NCI-H187 treated with DMSO at 0.1 percent for 48 hours (cell line): Measurements from ENCODE around the gene RHOBTB3.
"Not testable (repeated sequence)": the region's sequence is repeated elsewhere in the genome, so short reads cannot be mapped to it uniquely, and the experiment has no call there.

Source experiments
- DNase-seq: peaks from one replicate; lab custom pipeline; 2025; lab: John Stamatoyannopoulos, UW

Gene RHOBTB3

DNA sequence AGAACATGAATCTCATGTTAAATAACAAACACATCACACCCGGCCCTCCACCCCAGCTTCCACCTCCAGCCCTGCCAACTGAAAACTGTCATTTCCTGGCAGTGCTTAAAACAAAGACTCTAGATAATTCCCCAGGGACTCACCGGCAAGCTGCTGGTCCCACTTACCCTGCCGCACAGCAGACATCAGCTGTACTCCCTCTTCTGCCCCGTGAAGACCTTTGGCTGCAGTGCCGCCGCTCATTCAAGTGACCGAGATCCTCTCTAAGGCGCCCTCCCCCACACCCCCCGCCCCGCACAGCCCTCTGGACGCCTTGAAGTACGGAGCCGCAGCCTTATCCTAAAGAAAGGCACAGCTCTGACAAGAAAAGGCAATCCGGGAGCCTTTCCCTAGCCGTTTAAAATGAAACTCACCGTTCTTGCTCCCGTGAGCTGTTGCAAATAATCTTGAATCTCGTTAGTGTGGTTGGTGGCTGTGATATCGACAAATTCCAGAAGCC is 91.0 kb downstream of the RHOBTB3 start:
- DNase-seq: peak; percentile 52

DNA sequence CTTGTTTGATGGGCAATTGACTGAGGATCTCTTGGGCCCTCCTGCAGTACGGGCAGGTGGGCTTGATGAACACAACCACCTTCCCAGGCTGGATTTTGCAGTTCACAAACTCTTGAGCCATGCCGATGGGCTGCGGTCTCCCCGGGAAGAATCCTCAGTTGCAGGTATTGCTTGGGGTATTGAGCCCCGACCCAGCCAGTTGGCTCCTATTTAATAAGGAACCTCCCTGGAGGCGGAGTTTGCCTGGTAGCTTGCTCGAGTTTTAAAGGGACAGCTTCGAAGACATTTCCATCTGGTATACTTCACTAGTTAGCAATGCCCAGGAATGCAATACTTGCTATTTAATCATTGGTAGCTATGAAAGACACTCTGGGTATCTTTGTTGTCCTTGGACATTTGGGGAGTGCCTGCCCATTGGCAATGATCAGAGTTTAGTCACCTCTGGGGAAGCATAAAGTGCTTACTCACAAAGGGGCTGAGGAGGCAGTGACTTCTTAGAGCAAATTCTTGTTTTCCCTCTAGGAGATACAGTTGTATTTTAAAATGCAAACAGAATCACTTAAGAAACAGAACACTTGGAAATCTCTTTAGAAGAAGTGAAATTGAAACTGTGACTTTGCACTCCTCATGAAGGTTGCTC is 91.5 kb downstream of the RHOBTB3 start, which contains the start of gene GLRX:
GLRX (minus strand) TSS at position 185 of the 640 bp plus-strand sequence; CDS start at position 121, 64 bp downstream.
- no peak for DNase-seq

DNA sequence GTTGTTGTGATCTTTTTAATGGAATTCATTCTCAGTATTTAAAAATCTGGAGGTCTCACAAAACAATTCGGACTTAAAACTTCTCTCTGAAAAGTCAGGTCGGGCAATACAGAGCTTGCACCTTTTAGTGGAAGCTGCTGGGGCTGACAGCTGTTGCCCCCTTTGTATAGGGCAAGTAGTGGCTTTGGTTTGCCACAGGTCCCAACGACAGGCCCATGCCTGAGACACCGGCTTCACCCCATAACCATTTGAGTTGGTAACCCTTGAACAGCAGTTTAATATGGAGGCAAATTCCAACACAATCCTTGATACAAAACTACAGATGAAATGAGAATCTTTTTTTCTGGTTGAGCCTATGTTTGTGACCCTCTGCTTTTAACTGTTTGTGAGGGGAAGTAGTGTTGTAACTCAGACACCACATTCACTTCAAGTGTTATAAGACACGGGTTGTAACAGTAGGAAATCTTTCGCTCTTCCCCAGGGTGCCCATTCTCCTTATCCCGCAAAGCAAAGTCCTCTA is 92.1 kb downstream of the RHOBTB3 start:
- no peak for DNase-seq

DNA sequence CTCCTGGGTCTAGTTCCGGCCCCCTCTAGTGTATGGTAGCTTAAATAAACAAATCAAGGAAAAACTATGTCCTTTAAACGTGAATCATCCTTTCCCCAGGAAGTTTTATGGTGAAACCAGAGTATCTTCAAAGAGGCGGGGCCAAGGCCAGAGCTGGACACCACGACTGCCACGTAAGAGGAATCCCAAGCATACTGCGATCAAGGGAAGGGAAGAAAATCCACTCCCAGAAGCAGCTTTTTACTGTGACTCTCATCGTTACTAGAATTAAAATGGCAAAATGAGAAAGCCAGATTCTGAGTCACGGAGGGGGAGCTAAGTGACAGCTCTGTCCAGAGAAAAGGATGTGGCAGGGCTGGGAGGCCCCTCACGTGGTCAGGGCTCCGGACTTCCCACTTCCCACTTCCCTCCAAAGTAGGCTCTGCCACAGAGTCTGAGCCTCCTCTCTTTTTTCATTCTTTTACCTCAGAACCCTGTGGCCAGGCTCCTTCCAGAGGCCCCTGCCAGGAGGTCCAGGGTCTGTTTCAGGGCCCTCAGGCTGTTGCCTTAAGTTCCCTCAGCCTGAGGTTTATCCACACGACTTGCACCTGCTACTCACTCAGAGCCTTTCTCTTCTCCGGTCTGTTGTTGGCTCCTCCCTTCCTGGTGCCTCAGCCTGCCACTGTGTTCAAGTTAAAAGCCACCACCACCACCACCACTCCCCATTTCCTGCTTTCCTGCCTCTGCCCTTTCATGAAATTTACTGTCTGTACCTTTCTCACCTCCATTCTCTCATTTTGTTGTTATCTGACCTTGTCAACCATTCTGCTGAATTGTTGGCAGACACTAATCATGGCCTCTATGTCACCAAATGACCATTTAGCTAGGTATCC is 92.8 kb downstream of the RHOBTB3 start:
- no peak for DNase-seq

DNA sequence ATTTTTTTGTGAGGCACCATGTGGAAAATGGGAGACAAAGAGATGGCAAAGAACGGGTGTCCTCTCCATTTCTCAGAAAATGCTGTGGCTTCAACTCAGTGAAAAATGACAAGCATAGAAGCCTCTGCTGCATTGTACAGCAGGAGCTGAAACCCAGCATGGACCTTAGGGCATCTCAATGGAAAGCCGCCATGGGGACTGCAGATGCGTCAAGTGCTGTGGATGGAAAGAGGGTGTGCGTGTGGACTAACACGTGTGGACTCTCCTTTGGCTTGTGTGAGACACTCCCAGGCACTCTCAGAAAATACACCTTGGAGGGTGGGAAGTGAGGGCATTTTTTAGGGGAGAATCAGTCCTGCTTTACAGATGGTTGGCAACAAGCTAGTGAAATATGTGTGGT is 93.6 kb downstream of the RHOBTB3 start:
- DNase-seq: no peak

DNA sequence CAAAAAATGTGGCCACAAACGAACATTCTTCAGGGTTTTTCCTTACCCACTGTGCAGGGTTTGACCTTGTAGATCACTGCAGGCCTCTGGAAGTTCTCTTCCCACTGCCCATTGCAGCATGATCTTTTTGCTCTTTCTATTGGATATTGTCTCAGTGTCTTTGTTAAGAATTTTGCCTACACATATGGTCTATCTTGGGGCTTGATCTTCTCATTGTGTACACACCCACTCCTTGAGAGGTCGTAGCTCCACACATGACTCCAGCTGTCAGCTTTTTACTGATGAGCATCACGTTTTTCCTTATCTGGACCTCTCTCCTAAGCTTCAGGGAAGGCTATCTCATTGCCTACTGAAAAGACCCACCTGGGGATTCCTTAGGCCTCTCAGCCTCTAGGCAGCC is 94.4 kb downstream of the RHOBTB3 start:
- no peak for DNase-seq

DNA sequence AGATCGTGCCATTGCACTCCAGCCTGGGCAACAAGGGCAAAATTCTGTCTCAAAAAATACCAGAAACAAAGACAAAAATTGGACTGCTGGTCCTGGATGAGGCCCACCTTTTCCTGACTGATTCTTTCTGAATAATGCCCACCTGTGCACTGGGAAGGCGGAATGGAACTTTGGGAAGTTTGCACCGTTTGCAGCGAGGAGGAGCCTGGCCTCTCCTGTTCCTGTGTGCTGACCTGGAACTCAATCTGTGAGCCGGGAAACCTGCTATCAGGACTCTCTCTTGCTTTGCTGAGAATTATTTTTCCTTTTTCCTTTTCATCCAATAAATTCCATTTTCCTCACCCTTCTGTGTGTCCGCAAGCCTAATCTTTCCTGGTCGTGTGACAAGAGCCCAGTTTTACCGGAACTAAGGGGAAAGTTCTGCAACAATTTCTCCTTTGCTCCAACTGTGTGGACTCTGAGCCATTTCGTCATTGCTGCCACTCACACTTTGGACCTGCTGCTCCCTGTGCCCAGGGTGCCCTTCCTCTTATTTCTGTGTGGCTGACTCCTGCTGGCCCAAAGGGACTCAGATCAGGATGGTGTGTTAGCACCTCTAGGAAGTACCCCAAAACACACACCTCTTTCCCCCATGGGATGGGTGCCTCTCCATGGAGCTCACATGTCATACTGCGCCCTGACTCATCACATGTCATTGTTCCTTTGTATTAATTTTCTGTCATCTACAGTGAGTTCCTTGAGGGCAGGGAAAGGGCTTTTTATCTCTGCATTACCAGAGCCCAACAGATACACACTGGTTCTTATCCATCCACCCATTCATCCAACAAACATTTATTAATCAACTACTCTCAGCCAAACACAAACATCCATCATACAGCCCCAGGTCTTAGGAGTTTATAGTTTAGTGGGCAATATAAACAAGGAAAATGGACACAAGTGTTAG is 96.1 kb downstream of the RHOBTB3 start:
- no peak for DNase-seq

DNA sequence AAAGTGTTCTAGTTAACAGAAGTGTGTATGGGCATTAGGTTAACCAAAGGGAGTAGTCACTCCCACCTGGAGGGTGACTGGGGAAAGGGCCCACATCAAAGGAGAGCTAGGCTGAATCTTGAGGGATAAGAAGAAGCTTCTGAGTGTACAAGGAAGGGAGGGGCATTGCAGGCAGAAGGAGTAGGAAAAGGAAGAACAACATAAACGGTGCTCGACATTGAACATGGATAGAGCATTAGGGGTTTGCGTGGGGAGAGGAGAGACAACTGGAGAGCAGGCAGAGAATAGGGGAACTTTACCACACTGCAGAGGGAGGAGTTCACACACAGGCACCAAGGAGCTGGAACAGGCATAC is 96.7 kb downstream of the RHOBTB3 start:
- no peak for DNase-seq

DNA sequence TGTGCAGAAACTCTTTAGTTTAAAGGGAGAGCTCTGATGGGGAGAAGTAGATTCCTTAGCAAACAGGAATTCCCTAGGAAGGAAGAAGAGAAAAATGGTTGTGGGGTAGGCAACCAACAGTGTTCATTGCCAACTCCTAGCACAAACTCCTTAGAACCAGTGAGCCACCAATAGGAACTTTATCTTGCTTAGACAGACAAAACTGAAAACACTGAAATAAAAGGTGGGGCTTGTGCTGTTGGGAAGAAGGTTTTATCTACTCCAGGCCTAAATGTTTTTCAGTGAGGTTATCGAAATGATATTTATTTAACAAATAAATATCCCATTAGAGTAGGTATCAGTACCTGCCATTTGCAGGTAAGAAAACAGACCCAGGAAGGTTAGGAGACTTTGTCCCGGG is 99.1 kb downstream of the RHOBTB3 start:
- DNase-seq: no peak

DNA sequence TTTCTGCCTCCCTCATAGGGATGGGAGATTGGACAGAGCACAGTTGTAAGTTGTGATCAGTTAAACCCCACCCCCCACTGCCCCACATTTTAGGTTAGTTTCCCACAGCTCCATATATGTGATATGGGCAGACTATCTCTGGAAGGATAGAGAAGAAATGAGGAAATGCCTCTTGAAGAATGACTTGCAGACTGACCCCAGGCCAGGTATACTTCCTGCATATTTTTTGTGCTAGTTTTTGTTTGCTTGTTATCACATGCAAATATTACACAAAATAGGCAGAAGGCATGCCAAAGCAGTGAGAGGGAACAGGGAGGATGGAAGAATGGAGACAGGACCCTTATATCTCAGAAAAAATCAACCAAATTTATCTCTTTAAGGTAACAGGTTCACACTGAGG is 101.5 kb downstream of the RHOBTB3 start:
- no peak for DNase-seq

DNA sequence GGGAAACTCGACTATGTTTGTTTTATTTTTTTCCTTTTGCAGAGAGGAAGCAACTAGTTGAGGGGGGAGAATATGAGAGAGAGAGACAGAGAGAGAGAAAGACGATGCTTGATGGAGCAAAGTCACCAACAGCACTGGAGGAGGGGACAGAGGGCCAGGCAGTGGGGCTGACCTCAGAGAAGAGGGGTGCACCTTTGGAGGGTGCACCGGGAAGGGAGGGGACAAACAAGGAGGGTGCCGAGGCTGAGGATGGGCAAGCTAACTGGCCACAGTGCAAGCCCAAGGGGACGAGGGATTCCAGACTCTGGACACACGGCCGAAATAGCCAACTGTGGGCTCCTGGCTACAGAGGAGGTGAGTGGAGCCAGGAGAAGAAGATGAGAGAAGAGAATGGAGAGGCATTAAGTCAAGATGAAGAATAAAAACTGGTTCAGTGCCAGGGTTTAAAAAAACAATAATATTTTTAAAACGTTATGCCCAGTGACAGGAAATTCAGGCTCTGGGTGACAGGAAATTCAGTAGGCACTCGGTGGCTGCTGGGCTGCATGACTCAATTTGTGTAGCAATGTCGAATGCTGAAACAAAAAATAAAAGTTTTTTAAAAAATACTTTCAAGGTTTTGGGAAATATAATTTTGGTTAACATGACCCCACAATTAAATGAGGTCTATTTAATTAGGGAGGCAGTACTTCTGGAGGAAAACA is 104.7 kb downstream of the RHOBTB3 start:
- no peak for DNase-seq

DNA sequence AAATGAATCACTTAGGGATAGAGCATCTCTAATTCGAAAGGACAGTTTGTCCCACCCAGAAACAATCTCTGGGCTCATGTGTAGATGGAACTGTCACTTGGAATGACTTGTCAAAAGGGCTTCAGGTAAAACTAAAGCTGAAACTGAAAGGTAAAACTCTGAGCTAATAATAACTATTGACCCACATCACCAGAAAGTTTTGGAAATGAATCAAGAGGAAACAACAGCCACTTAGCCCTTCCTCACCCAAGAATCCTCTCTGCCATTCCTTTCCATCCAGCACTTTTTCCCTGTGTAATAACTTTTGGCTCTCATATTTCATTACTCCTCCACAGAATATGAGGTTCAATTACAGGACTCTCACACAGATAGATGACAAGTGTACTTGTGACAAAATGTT is 105.4 kb downstream of the RHOBTB3 start:
- no peak for DNase-seq

DNA sequence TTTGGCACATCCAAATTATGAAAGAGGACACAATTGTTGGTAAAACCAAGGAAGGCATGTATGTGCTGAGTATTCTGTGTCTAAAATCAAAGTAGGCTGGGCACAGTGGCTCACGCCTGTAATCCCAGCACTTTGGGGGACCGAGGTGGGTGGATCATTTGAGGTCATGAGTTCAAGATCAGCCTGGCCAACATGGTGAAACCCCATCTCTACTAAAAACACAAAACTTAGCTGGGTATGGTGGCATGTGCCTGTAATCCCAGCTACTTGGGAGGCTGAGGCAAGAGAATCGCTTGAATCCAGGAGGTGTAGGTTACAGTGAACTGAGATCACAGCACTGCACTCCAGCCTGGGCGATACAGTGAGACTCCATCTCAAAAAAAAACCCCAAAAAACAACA is 105.8 kb downstream of the RHOBTB3 start:
- not testable (repeated sequence) for DNase-seq

DNA sequence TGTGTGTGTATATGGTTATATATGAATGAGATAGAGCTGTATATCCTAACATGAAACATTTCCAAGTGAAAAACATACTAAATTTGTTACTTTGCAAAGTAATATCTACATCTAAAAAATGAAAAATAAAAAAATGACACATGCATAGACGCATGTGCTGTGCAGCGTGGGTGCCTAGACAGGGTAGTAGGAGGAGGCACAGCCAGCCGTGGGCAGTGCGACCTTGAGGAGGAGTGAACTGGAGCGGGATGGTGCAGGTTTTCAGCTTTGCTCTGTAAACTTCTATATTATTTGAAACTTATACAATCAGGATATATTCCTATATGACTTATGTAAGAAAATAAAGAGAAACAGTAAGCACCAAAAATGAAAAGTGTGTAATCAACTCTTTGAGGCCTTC is 106.4 kb downstream of the RHOBTB3 start:
- no peak for DNase-seq

DNA sequence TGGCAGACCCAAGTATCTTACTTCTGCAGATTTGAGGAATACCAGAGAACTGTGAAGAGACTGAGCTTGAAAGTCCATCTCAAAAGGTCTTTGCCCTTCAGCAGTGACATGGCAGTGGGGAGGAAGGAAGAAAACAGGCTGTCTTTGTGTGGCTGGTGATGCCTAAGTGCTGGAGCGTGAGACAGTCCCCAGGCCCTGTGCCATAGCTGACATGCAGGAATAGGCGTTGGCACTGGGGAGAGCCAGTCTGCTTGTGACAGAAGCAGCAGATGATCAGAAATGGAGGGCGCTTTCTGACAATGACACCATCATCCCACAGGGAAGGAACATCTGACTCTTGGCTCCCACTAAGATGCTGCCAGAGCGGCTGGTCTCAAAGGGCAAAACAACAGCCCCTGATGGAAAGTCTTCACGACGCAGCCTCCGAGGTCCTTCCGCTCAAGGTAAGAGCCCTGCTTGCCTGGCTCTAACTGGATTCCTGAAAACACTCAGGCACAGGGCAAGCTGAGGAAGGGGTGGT is 106.9 kb downstream of the RHOBTB3 start:
- DNase-seq: no peak

DNA sequence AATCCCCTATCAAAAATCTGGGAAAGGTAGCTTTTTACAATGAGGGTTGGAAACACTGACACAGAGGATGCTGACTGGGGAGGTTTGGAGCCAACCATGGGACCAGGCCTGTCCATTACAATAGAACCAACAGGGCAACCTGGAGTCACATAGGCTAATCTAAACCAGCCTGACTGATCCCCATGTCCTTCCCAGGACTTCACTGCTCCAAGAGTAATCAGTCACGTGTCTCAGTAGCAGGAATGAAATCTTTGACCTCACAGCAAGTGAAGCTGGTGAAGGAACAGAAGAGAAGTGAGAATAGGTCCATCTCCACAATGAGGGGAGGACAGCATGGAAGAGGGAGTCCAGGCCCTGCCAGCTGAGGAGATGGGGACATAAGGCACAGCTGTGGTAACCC is 107.4 kb downstream of the RHOBTB3 start:
- DNase-seq: no peak

DNA sequence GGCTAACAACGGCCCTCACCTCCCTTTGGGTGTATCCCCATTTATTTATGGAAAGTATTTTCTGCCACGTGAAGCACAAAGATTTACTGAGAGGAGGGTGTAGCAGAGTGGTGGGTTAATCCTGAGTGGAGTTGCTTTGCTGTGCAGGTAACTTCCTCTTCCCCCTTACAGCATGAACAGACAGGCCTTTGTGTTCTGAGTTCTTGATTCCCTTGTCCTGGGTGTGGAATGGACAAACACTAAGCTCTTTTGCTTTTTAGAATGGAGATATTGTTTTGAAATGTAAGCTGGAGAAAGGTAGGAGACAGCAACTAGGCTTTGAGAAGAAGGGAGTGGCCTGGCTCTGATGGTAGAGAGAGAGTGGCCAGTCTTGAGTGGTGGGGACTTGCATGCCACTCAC is 108.5 kb downstream of the RHOBTB3 start:
- DNase-seq: no peak

DNA sequence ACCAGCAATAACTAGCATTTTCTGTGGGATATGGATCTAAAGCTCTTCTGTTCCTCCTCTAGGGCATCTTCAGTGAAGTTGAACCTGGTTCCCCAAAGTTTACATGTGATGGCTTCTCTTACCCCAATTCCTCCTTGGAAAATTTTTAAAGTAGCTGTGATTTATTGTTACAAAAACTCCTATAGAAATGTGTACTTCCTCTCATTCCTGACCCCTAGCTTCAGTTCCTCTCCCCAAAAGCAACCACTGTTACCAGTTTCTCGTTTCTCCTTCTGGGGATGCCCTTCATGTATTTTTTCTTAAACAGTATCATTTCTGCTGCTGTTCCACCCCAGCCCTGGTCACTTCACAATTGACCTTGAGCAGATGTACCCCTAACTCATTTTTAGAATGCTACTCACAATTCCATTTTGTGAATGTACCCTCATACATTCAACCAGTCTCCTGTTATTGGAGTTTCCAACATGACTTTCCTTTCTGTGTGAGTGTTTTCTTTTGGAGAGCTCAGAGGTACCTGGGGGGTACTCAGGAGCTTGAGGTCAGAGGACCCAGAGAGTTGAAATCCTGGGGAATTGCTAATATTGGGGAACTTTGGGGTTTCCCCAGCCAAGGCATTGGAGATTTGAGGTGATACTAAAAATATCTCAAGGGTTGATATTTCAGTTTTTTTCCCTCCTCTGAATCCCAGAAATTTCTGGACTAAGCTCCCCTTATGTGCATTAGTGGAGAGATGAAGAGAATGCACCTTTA is 110.0 kb downstream of the RHOBTB3 start:
- no peak for DNase-seq

DNA sequence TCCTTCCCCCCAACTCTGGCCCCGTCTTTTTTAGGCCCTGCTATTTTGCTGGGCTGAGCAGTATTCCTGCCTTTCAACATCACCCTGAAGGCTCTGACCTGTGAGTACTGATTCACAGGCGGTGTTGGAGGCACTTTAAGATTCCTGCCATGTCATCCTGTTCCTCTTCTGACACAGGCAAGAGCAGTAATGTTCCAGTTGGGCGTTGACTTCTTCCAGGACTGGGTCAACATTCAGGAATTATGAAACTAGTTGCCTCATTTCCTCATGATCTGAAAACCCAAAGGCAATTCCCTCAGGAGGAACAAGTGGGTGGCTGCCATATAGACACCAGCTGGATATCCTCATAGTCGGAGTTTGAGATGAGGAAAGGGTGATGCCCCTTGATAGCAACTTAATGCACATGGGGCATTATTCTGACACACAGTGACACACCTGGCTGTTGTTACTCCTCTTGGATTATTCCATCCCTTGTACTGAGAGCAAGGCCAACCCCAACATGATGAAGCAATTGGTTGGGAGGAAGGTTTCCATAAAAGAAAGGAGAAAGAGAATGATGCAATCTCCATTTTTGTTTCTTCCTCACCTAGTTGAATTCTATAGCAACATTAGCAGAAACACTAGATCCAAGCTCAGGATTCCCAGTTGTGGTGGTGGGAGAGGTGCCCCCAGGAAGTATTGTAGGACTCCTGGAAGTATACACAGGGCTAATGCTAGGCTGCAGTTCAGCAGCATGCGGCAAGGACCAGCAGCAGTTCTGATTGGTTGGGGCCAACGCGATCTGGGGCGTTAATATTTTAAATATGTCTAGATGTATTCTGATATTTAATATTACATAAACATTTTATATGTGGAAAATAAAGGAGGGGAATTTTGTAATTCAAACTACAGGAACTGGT is 111.0 kb downstream of the RHOBTB3 start:
- DNase-seq: no peak
